Vagina (tissue), 2 donors: Measurements from ENCODE around the gene PDCL3.

Source experiments
- CTCF ChIP-seq, 3 experiments: fragments of 450-650 bp in 2 of 3; fragments of 200-600 bp in 1 of 3; sonication (generic) in 1 of 3; IDR thresholded peaks; one replicate each; pipeline ENCODE4 v1.5.1; 2017 to 2019; ENCODE audit warnings: antibody characterized with exemption in 3 of 3, mild to moderate bottlenecking in 2 of 3, moderate library complexity in 2 of 3
- POLR2A ChIP-seq, 2 donors: fragments of 450-650 bp; IDR thresholded peaks; one replicate each; pipeline ENCODE4 v1.6.1; 2017; ENCODE audit warnings: antibody characterized with exemption in 2 of 2, mild to moderate bottlenecking in 2 of 2, moderate library complexity in 2 of 2

- TF ChIP-seq CTCF (IDR thresholded peaks at IDR 0.05) (no peak), POLR2A (IDR thresholded peaks at IDR 0.05) (no peak)
Observed at GRCh38 chr2:100535855-100536254, 26.9 kb upstream of the PDCL3 start.
